ENCODE results near the gene ASB13.

DNA sequence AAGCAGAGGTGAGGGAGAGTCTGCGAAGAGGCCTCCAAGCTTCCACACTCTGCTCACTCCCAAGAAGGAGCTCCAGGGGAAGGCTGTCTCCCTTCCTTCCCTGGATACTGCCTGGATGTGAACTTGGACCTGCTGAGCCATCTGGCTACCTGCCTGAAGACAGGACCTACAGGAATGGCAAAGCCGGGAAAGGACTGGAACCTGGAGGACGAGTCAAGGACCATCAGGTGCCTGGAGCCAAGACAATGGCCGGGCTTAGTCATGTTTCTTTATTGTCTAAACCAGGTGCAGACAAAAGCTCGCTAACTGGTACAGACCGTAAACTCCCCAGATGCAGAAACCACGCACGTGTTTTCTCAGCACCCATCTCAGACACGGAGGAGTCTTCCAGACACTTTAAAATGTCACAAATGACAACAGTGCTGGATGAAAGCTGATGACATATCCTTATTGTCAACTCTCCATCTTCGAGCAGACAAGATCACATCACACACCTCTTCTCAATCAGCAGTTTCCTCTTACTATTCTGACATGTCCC lies 12.1 kb downstream of the ASB13 start:
- TF ChIP-seq, protein P1, sequence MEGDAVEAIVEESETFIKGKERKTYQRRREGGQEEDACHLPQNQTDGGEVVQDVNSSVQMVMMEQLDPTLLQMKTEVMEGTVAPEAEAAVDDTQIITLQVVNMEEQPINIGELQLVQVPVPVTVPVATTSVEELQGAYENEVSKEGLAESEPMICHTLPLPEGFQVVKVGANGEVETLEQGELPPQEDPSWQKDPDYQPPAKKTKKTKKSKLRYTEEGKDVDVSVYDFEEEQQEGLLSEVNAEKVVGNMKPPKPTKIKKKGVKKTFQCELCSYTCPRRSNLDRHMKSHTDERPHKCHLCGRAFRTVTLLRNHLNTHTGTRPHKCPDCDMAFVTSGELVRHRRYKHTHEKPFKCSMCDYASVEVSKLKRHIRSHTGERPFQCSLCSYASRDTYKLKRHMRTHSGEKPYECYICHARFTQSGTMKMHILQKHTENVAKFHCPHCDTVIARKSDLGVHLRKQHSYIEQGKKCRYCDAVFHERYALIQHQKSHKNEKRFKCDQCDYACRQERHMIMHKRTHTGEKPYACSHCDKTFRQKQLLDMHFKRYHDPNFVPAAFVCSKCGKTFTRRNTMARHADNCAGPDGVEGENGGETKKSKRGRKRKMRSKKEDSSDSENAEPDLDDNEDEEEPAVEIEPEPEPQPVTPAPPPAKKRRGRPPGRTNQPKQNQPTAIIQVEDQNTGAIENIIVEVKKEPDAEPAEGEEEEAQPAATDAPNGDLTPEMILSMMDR (IDR thresholded peaks at IDR 0.05): no peak
- TF ChIP-seq POLR2A (IDR thresholded peaks at IDR 0.05): no peak
- TF ChIP-seq EP300 (IDR thresholded peaks at IDR 0.05): no peak
- TF ChIP-seq POLR2AphosphoS5 (IDR thresholded peaks at IDR 0.05): no peak

All from stomach (tissue), 4 donors.